ENCODE measurements around the gene LRRTM4. TPM values are rescaled to one million over a fixed set of nuclear protein-coding genes. Genes with fewer than 3 reads are reported as not detected.
"Not testable (repeated sequence)": the region's sequence is repeated elsewhere in the genome, so short reads cannot be mapped to it uniquely, and the experiment has no call there.

LRRTM4 gene
- polyA plus RNA-seq, 1 of the 3 experiments (the other 2 are of a cell fraction): 0.10 TPM

- H3K4me2 ChIP-seq; H4K20me1 ChIP-seq (ENCODE audit: insufficient read depth); CTCF ChIA-PET; H3K9me2 ChIP-seq; H3K4me3 ChIP-seq (ENCODE audit: low read depth in 2 of 2, low read length in 1 of 2); H3K9me3 ChIP-seq; H3K36me3 ChIP-seq (replicated peaks in 1 of 2; ENCODE audit: control insufficient read depth in 1 of 2, insufficient read depth in 2 of 2, low read length in 1 of 2); H3K27ac ChIP-seq (ENCODE audit: low read depth in 2 of 2, low read length in 1 of 2); H3F3A ChIP-seq (replicated peaks; ENCODE audit: insufficient read depth); H3K79me2 ChIP-seq (ENCODE audit: insufficient read depth); H3K27me3 ChIP-seq (ENCODE audit: insufficient read depth); H2AFZ ChIP-seq (ENCODE audit: low read depth); DNase-seq; H3K9ac ChIP-seq; H3K4me1 ChIP-seq (ENCODE audit: control insufficient read depth in 1 of 2, insufficient read depth in 2 of 2, low read depth in 1 of 2, low read length in 1 of 2); POLR2A ChIA-PET: not testable (repeated sequence)
- WGBS (ENCODE audit: low lambda C conversion rate): 43% methylated on average over 3 of the region's 33 CpGs
These were observed 824.0 kb downstream of the LRRTM4 start for GRCh38 chr2:76697998-76698713.

Small RNAs within 50 kb of the gene (small RNA-seq; reads per million reads assigned to genes)
- gene RNA5SP98: 0 to 0.19 (median 0) reads per million in 7 experiments

Measured in SK-N-SH (cell line).